Fibroblast of lung (primary cell): Measurements from ENCODE around the gene OR6S1. TPM values are rescaled to one million over a fixed set of nuclear protein-coding genes. Genes with fewer than 3 reads are reported as not detected.

Experiments
- DNase-seq, 2 donors: peaks; one replicate each; pipeline versions ENCODE4 v3.0.0 to v3.0.0-alpha.2; 2010; ENCODE audit warnings: low read depth in 2 of 2
- H2AFZ ChIP-seq: 2 replicates; pipeline ENCODE4 v1.5.1; 2012; ENCODE audit warnings: low read length, control low read depth, inconsistent platforms
- H3K27ac ChIP-seq: 2 replicates; pipeline ENCODE4 v1.5.1; 2011; ENCODE audit warnings: low read length, control low read depth; ENCODE audit not compliant: insufficient read depth
- H3K27me3 ChIP-seq: 2 replicates; pipeline ENCODE4 v1.5.1; 2011; ENCODE audit warnings: mild to moderate bottlenecking, low read length; ENCODE audit not compliant: control insufficient read depth, insufficient read depth
- H3K36me3 ChIP-seq: 2 replicates; pipeline ENCODE4 v1.5.1; 2011; ENCODE audit warnings: low read length; ENCODE audit not compliant: control insufficient read depth, insufficient read depth
- H3K4me1 ChIP-seq: 2 replicates; pipeline ENCODE4 v1.5.1; 2011; ENCODE audit warnings: low read length; ENCODE audit not compliant: control insufficient read depth, insufficient read depth; ENCODE audit errors: extremely low read depth
- H3K4me2 ChIP-seq: 2 replicates; pipeline ENCODE4 v1.5.1; 2011; ENCODE audit warnings: low read length, control low read depth; ENCODE audit not compliant: insufficient read depth; ENCODE audit errors: extremely low read depth
- H3K4me3 ChIP-seq, 4 experiments: fragments of 200-600 bp in 1 of 4; sonication (generic) in 1 of 4; replicated peaks in 1 of 4; 2 replicates each; pipeline ENCODE4 v1.5.1; 2011 to 2016; ENCODE audit warnings: low read length in 4 of 4, low read depth in 3 of 4, mild to moderate bottlenecking in 3 of 4, control low read depth in 2 of 4, inconsistent platforms in 1 of 4, mixed read lengths in 1 of 4; ENCODE audit not compliant: insufficient read depth in 1 of 4; ENCODE audit errors: control extremely low read depth in 1 of 4
- H3K79me2 ChIP-seq: 2 replicates; pipeline ENCODE4 v1.5.1; 2012; ENCODE audit warnings: mild to moderate bottlenecking, low read length, inconsistent platforms; ENCODE audit not compliant: control insufficient read depth, insufficient read depth
- H3K9ac ChIP-seq: 2 replicates; pipeline ENCODE4 v1.5.1; 2011; ENCODE audit warnings: mild to moderate bottlenecking, low read length, control low read depth; ENCODE audit not compliant: insufficient read depth
- H3K9me3 ChIP-seq: 2 replicates; pipeline ENCODE4 v1.5.1; 2012; ENCODE audit warnings: low read depth, low read length; ENCODE audit not compliant: control insufficient read depth, insufficient read depth
- H4K20me1 ChIP-seq: 2 replicates; pipeline ENCODE4 v1.5.1; 2011; ENCODE audit warnings: low read length; ENCODE audit not compliant: control insufficient read depth, insufficient read depth; ENCODE audit errors: extremely low read depth
- EZH2 ChIP-seq: IDR thresholded peaks from 2 replicates; pipeline ENCODE4 v1.5.1; 2012; ENCODE audit warnings: low read length, control low read depth, mild to moderate bottlenecking; ENCODE audit errors: missing control alignments
- polyA plus RNA-seq, 2 donors: library from polyadenylated mRNA; depleted of rRNA in 1 of 2; stranded (reverse) in 1 of 2; unstranded in 1 of 2; fragments of >200 nt; gene quantifications; 2 replicates each; pipeline ENCODE4 v1.2.1, GENCODE V29; 2011 to 2012; ENCODE audit warnings: missing spikeins in 1 of 2
- total RNA-seq: library from RNA; depleted of rRNA; stranded (reverse); fragments of >200 nt; gene quantifications from 2 replicates; pipeline ENCODE4 v1.2.1, GENCODE V29; 2014
- TF ChIP-seq, protein P1 (sequence below), 2 donors: IDR thresholded peaks in 1 of 2; conservative IDR thresholded peaks in 1 of 2; 1 replicate in 1 of 2; 2 replicates in 1 of 2; pipeline ENCODE4 v1.5.1; 2011 to 2012; ENCODE audit warnings: low read length in 2 of 2, control low read depth in 1 of 2, inconsistent platforms in 1 of 2, low read depth in 1 of 2, mild to moderate bottlenecking in 1 of 2

OR6S1 gene
- total and polyA plus RNA-seq, 2 donors (not counting 1 experiment from before 2014, with no cell fraction given), result not detected

DNA sequence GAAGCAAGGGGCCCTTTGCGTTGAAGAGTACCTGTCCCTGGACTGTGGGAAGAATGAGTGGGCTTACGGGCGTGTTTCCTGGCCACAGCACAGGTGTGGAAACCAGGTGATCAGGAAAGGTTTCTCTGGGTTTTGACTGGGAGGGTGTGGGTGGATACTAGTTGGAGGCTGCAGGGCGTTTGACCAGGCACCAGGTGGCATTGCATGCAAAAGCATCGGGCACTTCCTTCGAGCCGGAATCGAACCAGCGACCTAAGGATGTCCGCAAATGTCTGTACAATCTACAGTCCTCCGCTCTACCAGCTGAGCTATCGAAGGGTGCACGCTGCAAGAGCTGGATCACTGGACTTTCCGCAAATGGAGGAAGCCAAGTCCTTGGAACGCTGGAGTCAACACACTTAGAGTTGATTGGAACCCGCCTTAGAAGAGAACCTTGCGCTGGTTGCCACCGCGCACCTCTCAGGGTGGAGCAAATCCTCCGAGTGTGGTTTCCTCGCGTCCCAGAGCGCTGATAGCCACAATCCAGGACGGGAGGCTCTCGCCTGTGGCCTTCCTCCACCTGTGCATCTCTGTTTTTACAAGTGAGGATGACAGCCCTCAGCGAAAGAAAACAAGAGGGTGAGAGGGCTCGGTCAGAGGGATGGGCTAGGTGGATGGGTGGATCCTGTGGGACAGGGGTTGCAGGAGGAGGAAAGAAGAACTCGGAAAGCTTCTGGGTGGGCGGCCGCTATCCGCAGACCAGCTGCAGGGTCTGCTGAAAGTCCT, 21.7 kb upstream of the OR6S1 start:
- Histone ChIP-seq H3K79me2 (no peaks in the 10 kb centered on the region), H3K36me3 (no peaks in the 10 kb centered on the region), H3K9ac (no peak overlapping the region), H2AFZ (peak overlapping the region; percentile 23), H4K20me1 (no peaks in the 10 kb centered on the region), H3K27ac (no peak overlapping the region), H3K9me3 (no peaks in the 10 kb centered on the region), H3K4me1 (no peaks in the 10 kb centered on the region), H3K4me3 (peak overlapping the region; percentile 24 to 41 (median 36)), H3K27me3 (no peaks in the 10 kb centered on the region), H3K4me2 (peak overlapping the region; percentile 75)
- no peak for TF ChIP-seq EZH2
- TF ChIP-seq, protein P1, sequence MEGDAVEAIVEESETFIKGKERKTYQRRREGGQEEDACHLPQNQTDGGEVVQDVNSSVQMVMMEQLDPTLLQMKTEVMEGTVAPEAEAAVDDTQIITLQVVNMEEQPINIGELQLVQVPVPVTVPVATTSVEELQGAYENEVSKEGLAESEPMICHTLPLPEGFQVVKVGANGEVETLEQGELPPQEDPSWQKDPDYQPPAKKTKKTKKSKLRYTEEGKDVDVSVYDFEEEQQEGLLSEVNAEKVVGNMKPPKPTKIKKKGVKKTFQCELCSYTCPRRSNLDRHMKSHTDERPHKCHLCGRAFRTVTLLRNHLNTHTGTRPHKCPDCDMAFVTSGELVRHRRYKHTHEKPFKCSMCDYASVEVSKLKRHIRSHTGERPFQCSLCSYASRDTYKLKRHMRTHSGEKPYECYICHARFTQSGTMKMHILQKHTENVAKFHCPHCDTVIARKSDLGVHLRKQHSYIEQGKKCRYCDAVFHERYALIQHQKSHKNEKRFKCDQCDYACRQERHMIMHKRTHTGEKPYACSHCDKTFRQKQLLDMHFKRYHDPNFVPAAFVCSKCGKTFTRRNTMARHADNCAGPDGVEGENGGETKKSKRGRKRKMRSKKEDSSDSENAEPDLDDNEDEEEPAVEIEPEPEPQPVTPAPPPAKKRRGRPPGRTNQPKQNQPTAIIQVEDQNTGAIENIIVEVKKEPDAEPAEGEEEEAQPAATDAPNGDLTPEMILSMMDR (conservative IDR thresholded peaks at IDR 0.05 in 1 of 2, IDR thresholded peaks at IDR 0.05 in 1 of 2; ENCODE audit: low read depth in 1 of 2, low read length in 2 of 2), result peak; percentile 32 to 36
- peak; percentile 31 to 61 for DNase-seq

DNA sequence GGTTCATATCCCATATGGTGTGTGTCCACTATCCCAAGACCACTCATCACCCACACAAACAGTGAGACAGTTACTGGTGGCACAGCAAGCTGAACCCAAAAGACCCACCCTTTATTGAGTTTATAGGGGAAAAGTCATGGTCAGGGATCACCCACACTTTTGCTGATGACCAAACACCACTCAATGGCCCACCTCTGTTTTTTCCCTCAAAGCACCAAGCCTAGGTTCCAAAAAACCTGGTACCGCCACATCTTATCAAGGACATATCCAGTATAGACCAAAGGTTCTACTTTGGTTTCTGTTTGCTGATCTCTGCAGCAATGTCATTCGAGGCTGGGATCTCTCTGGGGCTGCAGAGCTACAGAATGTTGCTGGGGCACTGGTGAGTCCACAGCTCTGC, 19.7 kb upstream of the OR6S1 start:
- no peak for TF ChIP-seq EZH2
- TF ChIP-seq, protein P1 (conservative IDR thresholded peaks at IDR 0.05 in 1 of 2, IDR thresholded peaks at IDR 0.05 in 1 of 2; ENCODE audit: low read depth in 1 of 2, low read length in 2 of 2), result no peak
- no peaks in the 10 kb centered on the region for H3K9me3 ChIP-seq
- H3K36me3 ChIP-seq, result no peaks in the 10 kb centered on the region
- H4K20me1 ChIP-seq, result no peaks in the 10 kb centered on the region
- H2AFZ ChIP-seq, result no peak overlapping the region
- no peak overlapping the region for H3K9ac ChIP-seq
- no peak overlapping the region for H3K27ac ChIP-seq
- no peak overlapping the region for H3K4me2 ChIP-seq
- H3K4me3 ChIP-seq, result no peak overlapping the region
- H3K27me3 ChIP-seq, result peaks cover 2% of the 10 kb centered on the region
- no peaks in the 10 kb centered on the region for H3K4me1 ChIP-seq
- H3K79me2 ChIP-seq, result no peaks in the 10 kb centered on the region
- no peak for DNase-seq

DNA sequence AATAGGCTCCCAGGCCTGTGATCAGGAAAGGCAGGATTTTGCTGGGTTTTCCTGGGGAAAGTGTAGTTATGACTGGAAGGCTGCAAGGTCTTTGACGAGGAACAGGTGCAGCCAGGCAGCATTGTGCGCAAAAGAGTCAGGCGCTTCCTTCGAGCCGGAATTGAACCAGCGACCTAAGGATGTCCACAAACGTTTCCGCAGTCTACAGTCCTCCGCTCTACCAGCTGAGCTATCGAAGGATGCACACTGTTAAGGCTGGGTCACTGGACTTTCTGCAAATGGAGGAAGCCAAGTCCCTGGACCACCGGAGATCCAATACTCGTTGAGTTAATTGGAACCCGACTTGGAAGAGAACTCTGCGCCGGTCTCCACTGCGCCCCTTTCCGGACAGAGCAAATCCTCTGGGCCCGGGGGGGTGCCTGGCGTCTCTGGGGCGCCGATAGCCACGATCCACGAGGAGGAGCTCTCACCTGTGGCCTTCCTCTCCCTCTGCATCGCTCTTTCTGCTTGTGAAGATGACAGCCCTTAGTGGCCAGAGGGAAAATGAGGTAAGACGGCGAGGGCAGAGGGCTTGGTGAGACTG, 18.4 kb upstream of the OR6S1 start:
- H4K20me1 ChIP-seq, result no peaks in the 10 kb centered on the region
- no peak overlapping the region for H3K4me2 ChIP-seq
- H3K9ac ChIP-seq, result no peak overlapping the region
- no peak for DNase-seq
- TF ChIP-seq, protein P1 (conservative IDR thresholded peaks at IDR 0.05 in 1 of 2, IDR thresholded peaks at IDR 0.05 in 1 of 2; ENCODE audit: low read depth in 1 of 2, low read length in 2 of 2), result no peak
- no peak for TF ChIP-seq EZH2
- no peaks in the 10 kb centered on the region for H3K79me2 ChIP-seq
- H3K27me3 ChIP-seq, result peaks cover 2% of the 10 kb centered on the region
- no peak overlapping the region for H3K4me3 ChIP-seq
- no peak overlapping the region for H2AFZ ChIP-seq
- no peaks in the 10 kb centered on the region for H3K9me3 ChIP-seq
- no peak overlapping the region for H3K27ac ChIP-seq
- H3K4me1 ChIP-seq, result no peaks in the 10 kb centered on the region
- H3K36me3 ChIP-seq, result no peaks in the 10 kb centered on the region
